Transverse colon (tissue), 4 donors: ENCODE data around the gene MAPRE2. TPM values are rescaled to one million over a fixed set of nuclear protein-coding genes. Genes with fewer than 3 reads are reported as not detected.

Experiments
- DNase-seq: peaks from one replicate; pipeline ENCODE4 v3.0.0-alpha.2; 2019
- H3K27ac ChIP-seq, 4 donors: fragments of 200-600 bp; sonication (generic); 2 replicates each; pipeline ENCODE4 v1.5.1; 2016 to 2018; ENCODE audit warnings: inconsistent platforms in 4 of 4
- H3K27me3 ChIP-seq: fragments of 200-600 bp; sonication (generic); 2 replicates; pipeline ENCODE4 v1.5.1; 2017; ENCODE audit warnings: inconsistent platforms
- H3K36me3 ChIP-seq, 4 donors: fragments of 200-600 bp; sonication (generic); 2 replicates each; pipeline ENCODE4 v1.5.1; 2017 to 2019; ENCODE audit warnings: inconsistent platforms in 4 of 4
- H3K4me1 ChIP-seq, 4 donors: fragments of 200-600 bp; sonication (generic); 2 replicates each; pipeline ENCODE4 v1.5.1; 2017 to 2020; ENCODE audit warnings: inconsistent platforms in 4 of 4
- H3K4me3 ChIP-seq, 4 donors: fragments of 200-600 bp; sonication (generic); 1 replicate in 1 of 4; 2 replicates in 3 of 4; pipeline versions ENCODE4 v1.5.1 to v1.6.1; 2017 to 2019; ENCODE audit warnings: inconsistent platforms in 4 of 4
- H3K9me3 ChIP-seq, 2 donors: fragments of 200-600 bp; sonication (generic); 2 replicates each; pipeline ENCODE4 v1.5.1; 2017 to 2019; ENCODE audit warnings: inconsistent platforms in 2 of 2
- CTCF ChIP-seq, 5 experiments: fragments of 200-600 bp in 3 of 5; fragments of 450-650 bp in 2 of 5; sonication (generic) in 3 of 5; IDR thresholded peaks; 1 replicate in 2 of 5; 2 replicates in 3 of 5; pipeline ENCODE4 v1.5.1; 2016 to 2017; ENCODE audit warnings: antibody characterized with exemption in 5 of 5, inconsistent platforms in 3 of 5, mild to moderate bottlenecking in 2 of 5, moderate library complexity in 1 of 5
- EP300 ChIP-seq: sonication (generic); formaldehyde crosslinking; IDR thresholded peaks from one replicate; pipeline ENCODE4 v1.6.1; 2017; ENCODE audit warnings: antibody characterized with exemption, low read depth
- POLR2A ChIP-seq: fragments of 450-650 bp; IDR thresholded peaks from one replicate; pipeline ENCODE4 v1.6.1; 2016; ENCODE audit warnings: antibody characterized with exemption, mild to moderate bottlenecking, moderate library complexity
- POLR2AphosphoS5 ChIP-seq, 3 donors: sonication (generic); formaldehyde crosslinking; IDR thresholded peaks; one replicate each; pipeline ENCODE4 v1.6.1; 2016; ENCODE audit warnings: antibody characterized with exemption in 3 of 3
- WGBS, 2 donors: methylation state at CpG; one replicate each; pipeline ENCODE4 v1.1.5; 2018; ENCODE audit warnings: low coverage in 1 of 2; 5-methylcytosine and 5-hydroxymethylcytosine counted together
- in situ Hi-C, 4 donors: fragments of 200-750 bp; cut with MboI; loops; one replicate each; pipeline versions ENCODE4 v1.15.0 to v1.15.1; 2017; ENCODE audit warnings: low sequenced_read_pairs in 3 of 4, low pct_ligation_motif_present in 1 of 4, low pct_unique_long_range_greater_than_20kb in 1 of 4
- intact Hi-C: fragments of 100-400 bp; cut with DNase I; formaldehyde crosslinking; loops from one replicate; pipeline ENCODE4 v1.15.1; 2023; ENCODE audit warnings: low total_unique reads
- total RNA-seq, 4 donors: library from RNA; depleted of rRNA; stranded (reverse); fragments of >200 nt; gene quantifications; one replicate each; pipeline ENCODE4 v1.1.0, GENCODE V29; 2016

Gene MAPRE2
- total RNA-seq, 4 donors from 2014 or later: 23.1 to 102 (median 48.5) TPM

DNA sequence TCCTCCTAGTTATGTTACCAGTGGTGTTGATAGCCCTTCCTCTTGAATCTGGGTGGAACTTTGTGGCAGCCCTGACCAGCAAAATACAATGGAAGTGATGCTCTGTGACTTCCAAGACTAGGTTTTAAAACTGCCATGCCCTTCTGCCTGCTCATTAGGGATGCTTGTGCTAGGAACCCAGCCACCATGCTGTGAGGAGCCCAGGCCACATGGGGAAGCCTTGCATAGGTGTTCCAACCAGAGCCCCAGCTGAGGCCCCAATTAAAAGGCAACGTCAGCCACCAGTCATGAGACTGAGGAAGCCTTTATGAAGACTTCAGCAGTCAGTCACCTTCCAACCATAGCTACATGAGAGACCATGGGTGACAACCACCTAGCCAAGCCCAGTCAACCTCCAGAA lies 14.0 kb upstream of the MAPRE2 start:
- 89% methylated on average over 1 of the region's 1 CpG; no CpG with 5 or more reads in 1 of the 2 donors for WGBS, 2 donors
- TF ChIP-seq POLR2AphosphoS5 (IDR thresholded peaks at IDR 0.05) (no peak), EP300 (no peak), CTCF (IDR thresholded peaks at IDR 0.05) (no peak), POLR2A (no peak)
- Histone ChIP-seq H3K4me1 (peaks cover 0 to 39% (median 15%) of the 10 kb centered on the region in 4 donors), H3K27ac (no peak overlapping the region), H3K36me3 (no peaks in the 10 kb centered on the region), H3K9me3 (no peaks in the 10 kb centered on the region), H3K4me3 (no peak overlapping the region), H3K27me3 (no peaks in the 10 kb centered on the region)
- intact Hi-C loops: no loop called here
- no peak for DNase-seq
- in situ Hi-C loops: no loop called here

DNA sequence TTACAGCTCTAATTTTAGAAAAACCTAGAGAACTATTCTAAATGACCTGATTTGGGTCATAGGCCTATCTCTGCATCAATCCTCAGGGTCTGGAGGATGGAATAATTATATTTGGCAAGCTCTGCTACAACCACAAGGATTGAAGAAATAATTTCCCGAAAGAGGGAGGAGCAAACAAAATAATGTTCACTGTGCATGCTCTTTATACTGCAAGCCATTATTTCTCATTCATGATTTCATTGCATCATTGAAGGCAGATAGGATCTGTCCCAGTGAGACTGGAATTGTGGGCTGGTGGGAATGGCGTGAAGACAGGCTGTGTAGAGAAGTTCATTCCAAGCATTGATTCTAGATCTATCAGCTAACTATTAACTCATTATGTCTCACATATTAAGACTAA lies 12.7 kb upstream of the MAPRE2 start:
- no peak for TF ChIP-seq EP300
- no peak for TF ChIP-seq POLR2AphosphoS5 (IDR thresholded peaks at IDR 0.05)
- no peak for TF ChIP-seq POLR2A
- TF ChIP-seq CTCF (IDR thresholded peaks at IDR 0.05): no peak
- in situ Hi-C loops: no loop called here
- H3K4me1 ChIP-seq: peaks cover 0 to 39% (median 15%) of the 10 kb centered on the region in 4 donors
- no peak overlapping the region for H3K4me3 ChIP-seq
- no peaks in the 10 kb centered on the region for H3K36me3 ChIP-seq
- intact Hi-C loops: no loop called here
- H3K9me3 ChIP-seq: no peaks in the 10 kb centered on the region
- DNase-seq: no peak
- no peaks in the 10 kb centered on the region for H3K27me3 ChIP-seq
- H3K27ac ChIP-seq: no peak overlapping the region
- 81 to 82% methylated on average over 2 of the region's 2 CpGs for WGBS, 2 donors

- intact Hi-C loops (no loop called here), in situ Hi-C loops (no loop called here)
- whole genome bisulfite sequencing, 2 donors: 86 to 96% methylated on average over 4 of the region's 4 CpGs
- H3K4me3 ChIP-seq: no peak overlapping the region
- H3K9me3 ChIP-seq: no peaks in the 10 kb centered on the region
- H3K36me3 ChIP-seq: no peaks in the 10 kb centered on the region
- H3K27ac ChIP-seq: peak overlapping the region in 3 of 4 donors; percentile 29 to 69 (median 57)
- no peaks in the 10 kb centered on the region for H3K27me3 ChIP-seq
- TF ChIP-seq POLR2A (no peak), CTCF (IDR thresholded peaks at IDR 0.05) (no peak), EP300 (no peak), POLR2AphosphoS5 (IDR thresholded peaks at IDR 0.05) (no peak)
- no peak for DNase-seq
- H3K4me1 ChIP-seq: peaks cover 0 to 39% (median 15%) of the 10 kb centered on the region in 4 donors
Observed at GRCh38 chr18:35029103-35029502, 12.1 kb upstream of the MAPRE2 start.

DNA sequence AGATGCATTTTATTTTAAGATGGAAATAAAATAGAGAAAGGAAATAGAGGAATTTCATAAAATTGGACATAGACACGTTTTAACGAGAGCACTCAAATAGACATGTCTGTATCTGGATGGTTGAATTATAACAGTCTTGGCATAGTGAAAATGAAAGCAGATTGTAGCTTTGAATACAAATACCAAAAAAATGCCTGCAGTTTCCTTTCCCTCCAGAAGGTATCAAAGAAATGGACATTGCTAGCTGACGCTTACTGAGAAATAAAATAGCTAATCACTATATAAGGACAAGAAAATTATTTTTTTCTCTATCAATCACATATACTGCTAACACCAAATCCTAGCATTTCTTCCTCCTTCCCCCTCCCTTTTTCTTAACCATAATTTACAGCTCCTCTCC lies 11.4 kb upstream of the MAPRE2 start:
- TF ChIP-seq CTCF (IDR thresholded peaks at IDR 0.05) (peak in 4 of 5 experiments; percentile 15 to 49 (median 20)), EP300 (no peak)
- no peaks in the 10 kb centered on the region for H3K36me3 ChIP-seq
- H3K27ac ChIP-seq: peak overlapping the region; percentile 45 to 69 (median 60)
- intact Hi-C loops: no loop called here
- peak overlapping the region in 1 of 4 donors; percentile 37 for H3K4me3 ChIP-seq
- no peaks in the 10 kb centered on the region for H3K27me3 ChIP-seq
- in situ Hi-C loops: no loop called here
- no peak for DNase-seq
- no peaks in the 10 kb centered on the region for H3K9me3 ChIP-seq
- peaks cover 0 to 34% (median 15%) of the 10 kb centered on the region in 4 donors for H3K4me1 ChIP-seq
- WGBS, 2 donors: 9 to 12% methylated on average over 3 of the region's 3 CpGs
